ENCODE results near the gene ZBTB43. TPM values are rescaled to one million over a fixed set of nuclear protein-coding genes. Genes with fewer than 3 reads are reported as not detected.

ZBTB43 gene
- total RNA-seq, 6 donors from 2014 or later: 16.0 to 26.8 (median 19.4) TPM

GRCh38 chr9:126794441-126794840 lies 10.4 kb upstream of the ZBTB43 start:
- DNase-seq: no peak
- 88 to 91% methylated on average over 6 of the region's 6 CpGs for whole genome bisulfite sequencing, 2 donors
- no peak for TF ChIP-seq CTCF (IDR thresholded peaks at IDR 0.05)
- TF ChIP-seq EP300 (IDR thresholded peaks at IDR 0.05): no peak

GRCh38 chr9:126796758-126797157 lies 8.1 kb upstream of the ZBTB43 start:
- Histone ChIP-seq H3K36me3 (no peaks in the 10 kb centered on the region), H3K4me1 (peaks cover 0 to 3% (median 0%) of the 10 kb centered on the region in 4 donors), H3K9me3 (no peaks in the 10 kb centered on the region), H3K27me3 (no peaks in the 10 kb centered on the region), H3K4me3 (no peak overlapping the region), H3K27ac (no peak overlapping the region)
- TF ChIP-seq CTCF (IDR thresholded peaks at IDR 0.05) (no peak), POLR2AphosphoS5 (IDR thresholded peaks at IDR 0.05) (no peak), EP300 (IDR thresholded peaks at IDR 0.05) (no peak), POLR2A (IDR thresholded peaks at IDR 0.05) (no peak)
- ATAC-seq (ENCODE audit: low FRiP score in 2 of 2): no peak
- no peak for DNase-seq
- 73 to 81% methylated on average over 4 of the region's 4 CpGs for WGBS, 2 donors

More at GRCh38 chr9:126794441-126794840, 10.4 kb upstream of the ZBTB43 start:
- Histone ChIP-seq H3K4me1 (peaks cover 0 to 4% (median 0%) of the 10 kb centered on the region in 4 donors), H3K27me3 (no peaks in the 10 kb centered on the region), H3K36me3 (no peaks in the 10 kb centered on the region), H3K9me3 (no peaks in the 10 kb centered on the region), H3K4me3 (no peak overlapping the region), H3K27ac (no peak overlapping the region)
- no peak for ATAC-seq (ENCODE audit: low FRiP score in 2 of 2)

- Histone ChIP-seq H3K27me3 (no peaks in the 10 kb centered on the region), H3K36me3 (no peaks in the 10 kb centered on the region), H3K4me1 (no peaks in the 10 kb centered on the region), H3K9me3 (no peaks in the 10 kb centered on the region), H3K27ac (no peak overlapping the region), H3K4me3 (no peak overlapping the region)
- DNase-seq (no peak), ATAC-seq (ENCODE audit: low FRiP score in 2 of 2) (no peak)
- 79 to 91% methylated on average over 2 of the region's 2 CpGs for WGBS, 2 donors
- TF ChIP-seq CTCF (IDR thresholded peaks at IDR 0.05) (no peak), POLR2A (IDR thresholded peaks at IDR 0.05) (no peak), EP300 (IDR thresholded peaks at IDR 0.05) (no peak), POLR2AphosphoS5 (IDR thresholded peaks at IDR 0.05) (no peak)
These were observed 6.9 kb upstream of the ZBTB43 start for GRCh38 chr9:126797903-126798302.

GRCh38 chr9:126799034-126799433 lies 5.8 kb upstream of the ZBTB43 start:
- H3K36me3 ChIP-seq: no peaks in the 10 kb centered on the region
- TF ChIP-seq EP300 (IDR thresholded peaks at IDR 0.05) (no peak), CTCF (IDR thresholded peaks at IDR 0.05) (no peak), POLR2A (IDR thresholded peaks at IDR 0.05) (no peak), POLR2AphosphoS5 (IDR thresholded peaks at IDR 0.05) (no peak)
- H3K27me3 ChIP-seq: no peaks in the 10 kb centered on the region
- no peak overlapping the region for H3K27ac ChIP-seq
- no peak overlapping the region for H3K4me3 ChIP-seq
- ATAC-seq (ENCODE audit: low FRiP score in 2 of 2) (no peak), DNase-seq (no peak)
- no peaks in the 10 kb centered on the region for H3K9me3 ChIP-seq
- whole genome bisulfite sequencing, 2 donors: 46 to 92% methylated on average over 1 of the region's 1 CpG
- no peaks in the 10 kb centered on the region for H3K4me1 ChIP-seq

- Histone ChIP-seq H3K27ac (no peak overlapping the region), H3K27me3 (no peaks in the 10 kb centered on the region), H3K4me3 (no peak overlapping the region), H3K36me3 (no peaks in the 10 kb centered on the region), H3K4me1 (peaks cover 9 to 27% (median 21%) of the 10 kb centered on the region in 4 donors), H3K9me3 (no peaks in the 10 kb centered on the region)
- WGBS, 2 donors: 83 to 85% methylated on average over 8 of the region's 8 CpGs
- no peak for DNase-seq
- ATAC-seq (ENCODE audit: low FRiP score in 2 of 2): no peak
- TF ChIP-seq POLR2A (IDR thresholded peaks at IDR 0.05): no peak
- TF ChIP-seq CTCF (IDR thresholded peaks at IDR 0.05): no peak
- TF ChIP-seq EP300 (IDR thresholded peaks at IDR 0.05): no peak
- TF ChIP-seq POLR2AphosphoS5 (IDR thresholded peaks at IDR 0.05): no peak
These were observed 2.4 kb upstream of the ZBTB43 start for GRCh38 chr9:126802318-126803059.
